Activated naive CD4-positive, alpha-beta T cell treated with anti-CD3 and anti-CD28 coated beads, Interleukin-2, amount 10 ng/mL, durations not matched to agents 7 days and 5 days (primary cell): ENCODE data around the gene PHKB.

Experiments
- CTCF ChIA-PET: fragments of 350-600 bp; sonication (Branson Sonifier 250); formaldehyde crosslinking; loops from one replicate; lab custom pipeline; 2021; ENCODE audit warnings: antibody characterized with exemption; lab: Charles Lee
- DNase-seq: peaks from one replicate; pipeline ENCODE4 v3.0.0-alpha.2; 2020
- H3K27ac Mint-ChIP-seq: one replicate; pipeline ENCODE4 v1.8.0; 2021; ENCODE audit warnings: mild to moderate bottlenecking, moderate library complexity, mixed read lengths
- H3K27me3 Mint-ChIP-seq: one replicate; pipeline ENCODE4 v1.8.0; 2021; ENCODE audit warnings: mild to moderate bottlenecking, mixed read lengths
- H3K36me3 Mint-ChIP-seq: one replicate; pipeline ENCODE4 v1.8.0; 2021; ENCODE audit warnings: mixed read lengths
- H3K4me1 Mint-ChIP-seq: one replicate; pipeline ENCODE4 v1.8.0; 2021; ENCODE audit warnings: mixed read lengths
- H3K4me3 Mint-ChIP-seq: one replicate; pipeline ENCODE4 v1.8.0; 2021; ENCODE audit warnings: mild to moderate bottlenecking, moderate library complexity, mixed read lengths
- H3K9me3 Mint-ChIP-seq: one replicate; pipeline ENCODE4 v1.8.0; 2021; ENCODE audit warnings: mixed read lengths

Gene PHKB

GRCh38 chr16:47622451-47623176, 161.5 kb downstream of the PHKB start:
- Mint-ChIP-seq H3K27me3 (no peaks in the 10 kb centered on the region), H3K9me3 (peaks cover 2% of the 10 kb centered on the region), H3K4me1 (no peaks in the 10 kb centered on the region), H3K36me3 (peaks cover 7% of the 10 kb centered on the region), H3K4me3 (no peak overlapping the region), H3K27ac (no peak overlapping the region)
- CTCF ChIA-PET, result no interaction called here
- DNase-seq, result no peak

- peaks cover 6% of the 10 kb centered on the region for H3K36me3 Mint-ChIP-seq
- H3K4me3 Mint-ChIP-seq, result no peak overlapping the region
- H3K27ac Mint-ChIP-seq, result no peak overlapping the region
- no peaks in the 10 kb centered on the region for H3K27me3 Mint-ChIP-seq
- DNase-seq, result no peak
- H3K4me1 Mint-ChIP-seq, result no peaks in the 10 kb centered on the region
- CTCF ChIA-PET, result no interaction called here
- peaks cover 4% of the 10 kb centered on the region for H3K9me3 Mint-ChIP-seq
Measured at GRCh38 chr16:47624563-47624962, 163.4 kb downstream of the PHKB start.

- no peaks in the 10 kb centered on the region for H3K27me3 Mint-ChIP-seq
- H3K9me3 Mint-ChIP-seq, result peaks cover 6% of the 10 kb centered on the region
- CTCF ChIA-PET, result no interaction called here
- no peak overlapping the region for H3K4me3 Mint-ChIP-seq
- peaks cover 6% of the 10 kb centered on the region for H3K36me3 Mint-ChIP-seq
- H3K27ac Mint-ChIP-seq, result no peak overlapping the region
- no peaks in the 10 kb centered on the region for H3K4me1 Mint-ChIP-seq
- no peak for DNase-seq
Measured at GRCh38 chr16:47625115-47625567, 164.0 kb downstream of the PHKB start.

GRCh38 chr16:47626246-47626645, 165.1 kb downstream of the PHKB start:
- Mint-ChIP-seq H3K27ac (no peak overlapping the region), H3K27me3 (no peaks in the 10 kb centered on the region), H3K4me1 (no peaks in the 10 kb centered on the region), H3K36me3 (peaks cover 8% of the 10 kb centered on the region), H3K4me3 (no peak overlapping the region), H3K9me3 (peaks cover 6% of the 10 kb centered on the region)
- no peak for DNase-seq
- CTCF ChIA-PET, result no interaction called here

- no peak overlapping the region for H3K4me3 Mint-ChIP-seq
- CTCF ChIA-PET, result no interaction called here
- no peak for DNase-seq
- H3K27ac Mint-ChIP-seq, result no peak overlapping the region
- H3K4me1 Mint-ChIP-seq, result no peaks in the 10 kb centered on the region
- H3K27me3 Mint-ChIP-seq, result no peaks in the 10 kb centered on the region
- H3K9me3 Mint-ChIP-seq, result peaks cover 9% of the 10 kb centered on the region
- peaks cover 12% of the 10 kb centered on the region for H3K36me3 Mint-ChIP-seq
Measured at GRCh38 chr16:47627085-47627639, 166.0 kb downstream of the PHKB start.

GRCh38 chr16:47627721-47628120, 166.6 kb downstream of the PHKB start:
- H3K27ac Mint-ChIP-seq, result no peak overlapping the region
- no peaks in the 10 kb centered on the region for H3K4me1 Mint-ChIP-seq
- H3K27me3 Mint-ChIP-seq, result no peaks in the 10 kb centered on the region
- DNase-seq, result no peak
- H3K9me3 Mint-ChIP-seq, result peaks cover 9% of the 10 kb centered on the region
- no peak overlapping the region for H3K4me3 Mint-ChIP-seq
- H3K36me3 Mint-ChIP-seq, result peaks cover 12% of the 10 kb centered on the region
- CTCF ChIA-PET, result no interaction called here

GRCh38 chr16:47631131-47631530, 170.0 kb downstream of the PHKB start:
- Mint-ChIP-seq H3K27ac (no peak overlapping the region), H3K36me3 (peaks cover 25% of the 10 kb centered on the region), H3K4me1 (no peaks in the 10 kb centered on the region), H3K27me3 (no peaks in the 10 kb centered on the region), H3K4me3 (no peak overlapping the region), H3K9me3 (peaks cover 9% of the 10 kb centered on the region)
- DNase-seq, result no peak
- CTCF ChIA-PET, result no interaction called here

GRCh38 chr16:47634126-47634525, 173.0 kb downstream of the PHKB start:
- H3K4me1 Mint-ChIP-seq, result no peaks in the 10 kb centered on the region
- H3K4me3 Mint-ChIP-seq, result no peak overlapping the region
- DNase-seq, result no peak
- no peak overlapping the region for H3K27ac Mint-ChIP-seq
- H3K36me3 Mint-ChIP-seq, result peaks cover 23% of the 10 kb centered on the region
- H3K9me3 Mint-ChIP-seq, result peaks cover 5% of the 10 kb centered on the region
- CTCF ChIA-PET, result no interaction called here
- no peaks in the 10 kb centered on the region for H3K27me3 Mint-ChIP-seq

GRCh38 chr16:47634727-47635126, 173.6 kb downstream of the PHKB start:
- CTCF ChIA-PET, result no interaction called here
- H3K36me3 Mint-ChIP-seq, result peaks cover 23% of the 10 kb centered on the region

GRCh38 chr16:47636501-47637099, 175.5 kb downstream of the PHKB start:
- H3K4me3 Mint-ChIP-seq, result no peak overlapping the region
- DNase-seq, result no peak
- CTCF ChIA-PET, result no interaction called here

More at GRCh38 chr16:47634727-47635126, 173.6 kb downstream of the PHKB start:
- Mint-ChIP-seq H3K4me3 (no peak overlapping the region), H3K4me1 (no peaks in the 10 kb centered on the region), H3K27ac (no peak overlapping the region), H3K9me3 (peaks cover 5% of the 10 kb centered on the region), H3K27me3 (no peaks in the 10 kb centered on the region)
- DNase-seq, result no peak

GRCh38 chr16:47638175-47638574, 177.0 kb downstream of the PHKB start:
- Mint-ChIP-seq H3K4me1 (peaks cover 2% of the 10 kb centered on the region), H3K4me3 (no peak overlapping the region), H3K27me3 (no peaks in the 10 kb centered on the region), H3K9me3 (no peaks in the 10 kb centered on the region), H3K27ac (peak overlapping the region; percentile 50), H3K36me3 (peaks cover 28% of the 10 kb centered on the region)
- DNase-seq, result no peak
- CTCF ChIA-PET, result no interaction called here

More at GRCh38 chr16:47636501-47637099, 175.5 kb downstream of the PHKB start:
- no peak overlapping the region for H3K27ac Mint-ChIP-seq
- no peaks in the 10 kb centered on the region for H3K27me3 Mint-ChIP-seq
- H3K36me3 Mint-ChIP-seq, result peaks cover 19% of the 10 kb centered on the region
- H3K9me3 Mint-ChIP-seq, result peaks cover 1% of the 10 kb centered on the region
- no peaks in the 10 kb centered on the region for H3K4me1 Mint-ChIP-seq

- CTCF ChIA-PET, result no interaction called here
- peaks cover 26% of the 10 kb centered on the region for H3K36me3 Mint-ChIP-seq
Measured at GRCh38 chr16:47640661-47641060, 179.5 kb downstream of the PHKB start.

GRCh38 chr16:47643323-47644000, 182.3 kb downstream of the PHKB start:
- Mint-ChIP-seq H3K9me3 (no peaks in the 10 kb centered on the region), H3K27me3 (no peaks in the 10 kb centered on the region), H3K27ac (peak overlapping the region; percentile 44), H3K36me3 (peaks cover 24% of the 10 kb centered on the region), H3K4me1 (peaks cover 10% of the 10 kb centered on the region), H3K4me3 (no peak overlapping the region)
- DNase-seq, result peak; percentile 46
- CTCF ChIA-PET, result no interaction called here

More at GRCh38 chr16:47640661-47641060, 179.5 kb downstream of the PHKB start:
- Mint-ChIP-seq H3K4me1 (peaks cover 10% of the 10 kb centered on the region), H3K27me3 (no peaks in the 10 kb centered on the region), H3K27ac (no peak overlapping the region), H3K4me3 (no peak overlapping the region), H3K9me3 (no peaks in the 10 kb centered on the region)
- DNase-seq, result no peak

GRCh38 chr16:47644166-47644565, 183.0 kb downstream of the PHKB start:
- CTCF ChIA-PET, result no interaction called here
- no peaks in the 10 kb centered on the region for H3K9me3 Mint-ChIP-seq
- H3K4me1 Mint-ChIP-seq, result peaks cover 10% of the 10 kb centered on the region
- no peak for DNase-seq
- H3K27ac Mint-ChIP-seq, result no peak overlapping the region
- no peak overlapping the region for H3K4me3 Mint-ChIP-seq
- H3K36me3 Mint-ChIP-seq, result peaks cover 26% of the 10 kb centered on the region
- no peaks in the 10 kb centered on the region for H3K27me3 Mint-ChIP-seq
